Mesendoderm (in vitro differentiated cells): ENCODE results near the gene GPATCH3. TPM values are rescaled to one million over a fixed set of nuclear protein-coding genes. Genes with fewer than 3 reads are reported as not detected.
"Not testable (repeated sequence)": the region's sequence is repeated elsewhere in the genome, so short reads cannot be mapped to it uniquely, and the experiment has no call there.

ENCODE experiments used
- DNase-seq: peaks from one replicate; pipeline ENCODE4 v3.0.0; 2013
- H2AK5ac ChIP-seq: 2 replicates; pipeline ENCODE4 v1.6.1; 2013; ENCODE audit warnings: low read length, inconsistent platforms
- H2BK120ac ChIP-seq: 2 replicates; pipeline ENCODE4 v1.6.1; 2013; ENCODE audit warnings: low read depth, mild to moderate bottlenecking, low read length, moderate library complexity, mixed read lengths
- H2BK15ac ChIP-seq: replicated peaks from 2 replicates; pipeline ENCODE4 v1.6.1; 2013; ENCODE audit warnings: low read depth, mild to moderate bottlenecking, moderate library complexity
- H2BK5ac ChIP-seq: 2 replicates; pipeline ENCODE4 v1.6.1; 2013; ENCODE audit warnings: low read length, inconsistent platforms
- H3K18ac ChIP-seq: 2 replicates; pipeline ENCODE4 v1.6.1; 2013; ENCODE audit warnings: mild to moderate bottlenecking, low read length, mixed read lengths
- H3K23ac ChIP-seq: one replicate; pipeline ENCODE4 v1.6.1; 2013; ENCODE audit warnings: low read length
- H3K27ac ChIP-seq: 2 replicates; pipeline ENCODE4 v1.5.1; 2013; ENCODE audit warnings: low read depth, mild to moderate bottlenecking, inconsistent platforms, low read length, moderate library complexity
- H3K27me3 ChIP-seq: 2 replicates; pipeline ENCODE4 v1.6.1; 2013; ENCODE audit warnings: low read length, control low read depth, mild to moderate bottlenecking, inconsistent platforms; ENCODE audit not compliant: insufficient read depth, poor library complexity
- H3K36me3 ChIP-seq: 2 replicates; pipeline ENCODE4 v1.6.1; 2013; ENCODE audit warnings: low read length, inconsistent platforms; ENCODE audit not compliant: control insufficient read depth, insufficient read depth
- H3K4ac ChIP-seq: one replicate; pipeline ENCODE4 v1.6.1; 2013; ENCODE audit warnings: low read depth, mild to moderate bottlenecking, low read length, moderate library complexity
- H3K4me1 ChIP-seq: 2 replicates; pipeline ENCODE4 v1.6.1; 2013; ENCODE audit warnings: low read depth, low read length, inconsistent platforms; ENCODE audit not compliant: control insufficient read depth
- H3K4me2 ChIP-seq: 2 replicates; pipeline ENCODE4 v1.6.1; 2013; ENCODE audit warnings: low read length
- H3K4me3 ChIP-seq: 2 replicates; pipeline ENCODE4 v1.5.1; 2013; ENCODE audit warnings: mild to moderate bottlenecking, low read length
- H3K56ac ChIP-seq: one replicate; pipeline ENCODE4 v1.6.1; 2013; ENCODE audit warnings: low read length
- H3K79me1 ChIP-seq: 2 replicates; pipeline ENCODE4 v1.6.1; 2013; ENCODE audit warnings: low read length, inconsistent platforms
- H3K79me2 ChIP-seq: 2 replicates; pipeline ENCODE4 v1.6.1; 2013; ENCODE audit warnings: mild to moderate bottlenecking, low read length; ENCODE audit not compliant: control insufficient read depth, insufficient read depth
- H3K9ac ChIP-seq: 2 replicates; pipeline ENCODE4 v1.6.1; 2013; ENCODE audit warnings: low read length, inconsistent platforms
- H4K5ac ChIP-seq: one replicate; pipeline ENCODE4 v1.6.1; 2013; ENCODE audit warnings: low read length
- H4K8ac ChIP-seq: one replicate; pipeline ENCODE4 v1.6.1; 2013; ENCODE audit warnings: low read depth, mild to moderate bottlenecking, control low read depth, low read length, moderate library complexity
- WGBS: extraction: QIAGEN DNeasy Blood & Tissue Kit; methylation state at CpG from one replicate; pipeline ENCODE4 v1.1.7; 2013; ENCODE audit warnings: low lambda C conversion rate, missing lambda C conversion rate; ENCODE audit not compliant: insufficient coverage; ENCODE audit errors: extremely low coverage; 5-methylcytosine and 5-hydroxymethylcytosine counted together
- polyA plus RNA-seq, 2 experiments: library from polyadenylated mRNA; stranded (reverse); fragments of 200-250 nt; gene quantifications; one replicate each; pipeline ENCODE4 v1.2.3, GENCODE V29; 2013

Gene GPATCH3
- 14.2 TPM for polyA plus RNA-seq (2013, experiment 1 of 2)
- 15.0 TPM for polyA plus RNA-seq (2013, experiment 2 of 2)

- Histone ChIP-seq H3K79me2 (peaks cover 8% of the 10 kb centered on the region), H3K9ac (peak within 1 kb of the TSS; percentile 77), H2AK5ac (no peak within 1 kb of the TSS), H3K56ac (peak within 1 kb of the TSS; percentile 89), H3K4me3 (peak within 1 kb of the TSS; percentile 74), H3K4me1 (peaks cover 8% of the 10 kb centered on the region), H3K79me1 (peaks cover 8% of the 10 kb centered on the region), H4K5ac (peak within 1 kb of the TSS; percentile 85), H3K36me3 (no peaks in the 10 kb centered on the region), H3K27me3 (no peaks in the 10 kb centered on the region), H3K4ac (no peak within 1 kb of the TSS), H2BK5ac (no peak within 1 kb of the TSS), H3K4me2 (peak within 1 kb of the TSS; percentile 90), H3K27ac (peak within 1 kb of the TSS; percentile 37), H4K8ac (peak within 1 kb of the TSS; percentile 83), H2BK120ac (no peak within 1 kb of the TSS), H2BK15ac (no peak within 1 kb of the TSS), H3K18ac (peak within 1 kb of the TSS; percentile 28), H3K23ac (no peak within 1 kb of the TSS)
- peak; percentile 95 for DNase-seq
- WGBS: no CpG with 5 or more reads among the region's 50 CpGs
Observed at GRCh38 chr1:26900001-26900814, at the start of gene GPATCH3. Gene GPATCH3, minus strand, starts transcription at chr1:26900467. Its CDS starts 25 bp downstream, at chr1:26900442.

- H3K23ac ChIP-seq: no peak overlapping the region
- H3K79me1 ChIP-seq: no peaks in the 10 kb centered on the region
- no peak overlapping the region for H3K18ac ChIP-seq
- H3K56ac ChIP-seq: no peak overlapping the region
- H3K4ac ChIP-seq: no peak overlapping the region
- no peak overlapping the region for H2BK5ac ChIP-seq
- H3K4me2 ChIP-seq: no peak overlapping the region
- no peak overlapping the region for H2BK120ac ChIP-seq
- DNase-seq: no peak
- H3K27me3 ChIP-seq: no peaks in the 10 kb centered on the region
- peaks cover 8% of the 10 kb centered on the region for H3K36me3 ChIP-seq
- no peaks in the 10 kb centered on the region for H3K79me2 ChIP-seq
- no peak overlapping the region for H3K9ac ChIP-seq
- no peak overlapping the region for H4K8ac ChIP-seq
- no peak overlapping the region for H4K5ac ChIP-seq
- H3K27ac ChIP-seq: no peak overlapping the region
- no peak overlapping the region for H2AK5ac ChIP-seq
- H3K4me1 ChIP-seq: no peaks in the 10 kb centered on the region
- no peak overlapping the region for H2BK15ac ChIP-seq
- no peak overlapping the region for H3K4me3 ChIP-seq
- WGBS: no CpG with 5 or more reads among the region's 3 CpGs
Observed at GRCh38 chr1:26949926-26950319, 49.7 kb upstream of the GPATCH3 start.

GRCh38 chr1:26949266-26949925 lies 49.1 kb upstream of the GPATCH3 start:
- no peak overlapping the region for H3K18ac ChIP-seq
- no peak overlapping the region for H3K4ac ChIP-seq
- no peak overlapping the region for H3K4me3 ChIP-seq
- no peak overlapping the region for H2BK120ac ChIP-seq
- H3K36me3 ChIP-seq: peaks cover 8% of the 10 kb centered on the region
- no peaks in the 10 kb centered on the region for H3K4me1 ChIP-seq
- H4K5ac ChIP-seq: no peak overlapping the region
- no peak overlapping the region for H2AK5ac ChIP-seq
- no peak overlapping the region for H3K4me2 ChIP-seq
- no peak overlapping the region for H2BK15ac ChIP-seq
- H3K27ac ChIP-seq: no peak overlapping the region
- no CpG with 5 or more reads among the region's 1 CpG for WGBS
- DNase-seq: no peak
- H3K56ac ChIP-seq: no peak overlapping the region
- H3K79me1 ChIP-seq: no peaks in the 10 kb centered on the region
- H3K23ac ChIP-seq: no peak overlapping the region
- H3K27me3 ChIP-seq: no peaks in the 10 kb centered on the region
- H3K9ac ChIP-seq: no peak overlapping the region
- no peak overlapping the region for H2BK5ac ChIP-seq
- no peak overlapping the region for H4K8ac ChIP-seq
- no peaks in the 10 kb centered on the region for H3K79me2 ChIP-seq

- H3K18ac ChIP-seq, H3K9ac ChIP-seq, H3K4me1 ChIP-seq, H3K4me3 ChIP-seq, DNase-seq, H3K27ac ChIP-seq, H2AK5ac ChIP-seq, H2BK15ac ChIP-seq, H4K5ac ChIP-seq, H3K79me1 ChIP-seq, H3K23ac ChIP-seq, H3K4ac ChIP-seq, H4K8ac ChIP-seq, H3K79me2 ChIP-seq, H2BK120ac ChIP-seq, H3K36me3 ChIP-seq, H3K56ac ChIP-seq, H3K4me2 ChIP-seq, H3K27me3 ChIP-seq, H2BK5ac ChIP-seq: not testable (repeated sequence)
- no CpG with 5 or more reads among the region's 16 CpGs for WGBS
Observed at GRCh38 chr1:26948725-26949057, 48.4 kb upstream of the GPATCH3 start.

GRCh38 chr1:26946270-26946669 lies 46.0 kb upstream of the GPATCH3 start:
- Histone ChIP-seq H3K23ac (no peak overlapping the region), H4K5ac (no peak overlapping the region), H3K27me3 (no peaks in the 10 kb centered on the region), H2BK120ac (no peak overlapping the region), H2BK5ac (no peak overlapping the region), H3K36me3 (peaks cover 19% of the 10 kb centered on the region), H3K27ac (no peak overlapping the region), H4K8ac (no peak overlapping the region), H3K4me2 (no peak overlapping the region), H3K4me1 (no peaks in the 10 kb centered on the region), H3K9ac (no peak overlapping the region), H3K79me2 (no peaks in the 10 kb centered on the region), H3K4ac (no peak overlapping the region), H3K18ac (no peak overlapping the region), H3K56ac (no peak overlapping the region), H2BK15ac (no peak overlapping the region), H3K79me1 (no peaks in the 10 kb centered on the region), H3K4me3 (no peak overlapping the region), H2AK5ac (no peak overlapping the region)
- no peak for DNase-seq
- WGBS: no CpG with 5 or more reads among the region's 4 CpGs
